IMR-90 (cell line): ENCODE data around the gene SCN4A. TPM values are rescaled to one million over a fixed set of nuclear protein-coding genes. Genes with fewer than 3 reads are reported as not detected.
"Not testable (repeated sequence)": the region's sequence is repeated elsewhere in the genome, so short reads cannot be mapped to it uniquely, and the experiment has no call there.

Experiments
- ATAC-seq: fragments of 200-7000 bp; cut with Tn5 transposase; 2 replicates; pipeline ENCODE4 v1.9.1; 2020; ENCODE audit warnings: low read depth, mild to moderate bottlenecking, moderate library complexity
- BruUV-seq: library from RNA; stranded (reverse); fragments of 400-500 nt; replicated peaks from 2 replicates; lab custom pipeline; 2021; lab: Mats Ljungman, UMichigan
- CTCF ChIA-PET: fragments of 300-600 bp; formaldehyde crosslinking; extraction: SDS; loops from one replicate; lab custom pipeline; 2021; ENCODE audit warnings: antibody characterized with exemption; lab: Yijun Ruan, JAX
- POLR2A ChIA-PET: fragments of 300-600 bp; sonication (Branson Sonifier 250); formaldehyde crosslinking; loops from one replicate; lab custom pipeline; 2022; ENCODE audit warnings: antibody characterized with exemption; ENCODE audit not compliant: unreplicated experiment; lab: Charles Lee
- DNase-seq: peaks from one replicate; pipeline ENCODE4 v3.0.0; 2013
- H2AFZ ChIP-seq: replicated peaks from 2 replicates; pipeline ENCODE3; 2013; ENCODE audit warnings: low read length, mild to moderate bottlenecking; ENCODE audit not compliant: poor library complexity
- H2AK5ac ChIP-seq: 2 replicates; pipeline ENCODE4 v1.6.1; 2013; ENCODE audit warnings: low read depth, low read length, inconsistent platforms
- H2AK9ac ChIP-seq: replicated peaks from 2 replicates; pipeline ENCODE3; 2013; ENCODE audit warnings: mild to moderate bottlenecking, low read depth, low read length, moderate library complexity; ENCODE audit not compliant: poor library complexity
- H2BK120ac ChIP-seq: 2 replicates; pipeline ENCODE4 v1.6.1; 2013; ENCODE audit warnings: low read depth, low read length, inconsistent platforms
- H2BK15ac ChIP-seq: 3 replicates; pipeline ENCODE4 v1.6.1; 2013; ENCODE audit warnings: low read depth, low read length, inconsistent platforms
- H2BK20ac ChIP-seq: 2 replicates; pipeline ENCODE4 v1.6.1; 2013; ENCODE audit warnings: low read depth, mild to moderate bottlenecking, inconsistent platforms, low read length, moderate library complexity
- H2BK5ac ChIP-seq: 2 replicates; pipeline ENCODE4 v1.6.1; 2013; ENCODE audit warnings: mild to moderate bottlenecking, low read depth, low read length, inconsistent platforms; ENCODE audit not compliant: poor library complexity, severe bottlenecking
- H3K14ac ChIP-seq: replicated peaks from 2 replicates; pipeline ENCODE4 v1.6.1; 2013; ENCODE audit warnings: low read depth, low read length, inconsistent platforms
- H3K18ac ChIP-seq: 2 replicates; pipeline ENCODE4 v1.6.1; 2013; ENCODE audit warnings: low read depth, low read length, control low read depth
- H3K23ac ChIP-seq: 2 replicates; pipeline ENCODE4 v1.6.1; 2013; ENCODE audit warnings: low read depth, low read length, inconsistent platforms
- H3K27ac ChIP-seq: 2 replicates; pipeline ENCODE4 v1.5.1; 2013; ENCODE audit warnings: mild to moderate bottlenecking, control low read depth, low read length; ENCODE audit not compliant: insufficient read depth
- H3K27me3 ChIP-seq: 2 replicates; pipeline ENCODE4 v1.6.1; 2013; ENCODE audit warnings: low read length; ENCODE audit not compliant: control insufficient read depth, insufficient read depth
- H3K36me3 ChIP-seq: 2 replicates; pipeline ENCODE4 v1.6.1; 2013; ENCODE audit warnings: low read length, mixed read lengths; ENCODE audit not compliant: control insufficient read depth, insufficient read depth
- H3K4ac ChIP-seq: 2 replicates; pipeline ENCODE4 v1.6.1; 2013; ENCODE audit warnings: low read depth, low read length, inconsistent platforms
- H3K4me1 ChIP-seq: 2 replicates; pipeline ENCODE4 v1.6.1; 2013; ENCODE audit warnings: low read length, mixed read lengths; ENCODE audit not compliant: control insufficient read depth, insufficient read depth
- H3K4me2 ChIP-seq: 2 replicates; pipeline ENCODE4 v1.6.1; 2013; ENCODE audit warnings: low read depth, mild to moderate bottlenecking, control low read depth, low read length, moderate library complexity
- H3K4me3 ChIP-seq: 2 replicates; pipeline ENCODE4 v1.5.1; 2013; ENCODE audit warnings: low read depth, mild to moderate bottlenecking, control low read depth, low read length, moderate library complexity; ENCODE audit not compliant: insufficient read depth
- H3K56ac ChIP-seq: 2 replicates; pipeline ENCODE4 v1.6.1; 2013; ENCODE audit warnings: low read length, inconsistent platforms; ENCODE audit not compliant: insufficient read depth; ENCODE audit errors: extremely low read depth
- H3K79me1 ChIP-seq, 2 experiments: 2 replicates each; pipeline ENCODE4 v1.6.1; 2013; ENCODE audit warnings: low read length in 2 of 2, inconsistent platforms in 1 of 2, low read depth in 1 of 2
- H3K9ac ChIP-seq: 2 replicates; pipeline ENCODE4 v1.6.1; 2013; ENCODE audit warnings: low read depth, low read length, control low read depth
- H3K9me1 ChIP-seq: 2 replicates; pipeline ENCODE4 v1.6.1; 2013; ENCODE audit warnings: low read length, inconsistent platforms; ENCODE audit not compliant: insufficient read depth
- H3K9me3 ChIP-seq: 2 replicates; pipeline ENCODE4 v1.6.1; 2013; ENCODE audit warnings: low read length; ENCODE audit not compliant: control insufficient read depth, insufficient read depth
- H4K20me1 ChIP-seq: 2 replicates; pipeline ENCODE4 v1.6.1; 2013; ENCODE audit warnings: low read length, inconsistent platforms; ENCODE audit not compliant: insufficient read depth
- H4K5ac ChIP-seq: 2 replicates; pipeline ENCODE4 v1.6.1; 2013; ENCODE audit warnings: mild to moderate bottlenecking, low read depth, low read length, control low read depth
- H4K8ac ChIP-seq, 2 experiments: 2 replicates each; pipeline ENCODE4 v1.6.1; 2013; ENCODE audit warnings: low read depth in 2 of 2, low read length in 2 of 2, control low read depth in 1 of 2, inconsistent platforms in 1 of 2
- H4K91ac ChIP-seq: 2 replicates; pipeline ENCODE4 v1.6.1; 2013; ENCODE audit warnings: low read depth, low read length, inconsistent platforms; ENCODE audit not compliant: insufficient read depth
- WGBS, 2 experiments: methylation state at CpG; one replicate each; pipeline versions ENCODE4 v1.1.5 to v1.1.7; 2013; ENCODE audit warnings: missing lambda C conversion rate in 2 of 2; ENCODE audit not compliant: insufficient read length in 1 of 2; ENCODE audit errors: extremely low coverage in 2 of 2; 5-methylcytosine and 5-hydroxymethylcytosine counted together
- dilution Hi-C: fragments of 300-500 bp; cut with HindIII; formaldehyde crosslinking; loops from one replicate; pipeline ENCODE4 v1.14.3; 2018; ENCODE audit warnings: low sequenced_read_pairs; ENCODE audit not compliant: unreplicated experiment
- in situ Hi-C: fragments of 300-500 bp; cut with MboI; formaldehyde crosslinking; loops from 3 replicates; pipeline ENCODE4 v1.14.3; 2019; ENCODE audit warnings: low sequenced_read_pairs, inconsistent platforms, mixed read lengths
- intact Hi-C: fragments of 100-400 bp; cut with micrococcal nuclease; formaldehyde crosslinking; loops from 2 replicates; pipeline ENCODE4 v1.10.0; 2022
- polyA plus RNA-seq, 3 experiments: library from polyadenylated mRNA; depleted of rRNA; stranded (reverse); fragments of >200 nt; gene quantifications; 2 replicates each; pipeline ENCODE4 v1.2.3, GENCODE V29; 2012; ENCODE audit warnings: low replicate concordance in 1 of 3
- total RNA-seq: library from RNA; depleted of rRNA; stranded (reverse); fragments of >200 nt; gene quantifications from 2 replicates; pipeline ENCODE4 v1.2.3, GENCODE V29; 2012

SCN4A gene
- total and polyA plus RNA-seq, 2 of the 4 experiments (the other 2 are of a cell fraction) = not detected

DNA sequence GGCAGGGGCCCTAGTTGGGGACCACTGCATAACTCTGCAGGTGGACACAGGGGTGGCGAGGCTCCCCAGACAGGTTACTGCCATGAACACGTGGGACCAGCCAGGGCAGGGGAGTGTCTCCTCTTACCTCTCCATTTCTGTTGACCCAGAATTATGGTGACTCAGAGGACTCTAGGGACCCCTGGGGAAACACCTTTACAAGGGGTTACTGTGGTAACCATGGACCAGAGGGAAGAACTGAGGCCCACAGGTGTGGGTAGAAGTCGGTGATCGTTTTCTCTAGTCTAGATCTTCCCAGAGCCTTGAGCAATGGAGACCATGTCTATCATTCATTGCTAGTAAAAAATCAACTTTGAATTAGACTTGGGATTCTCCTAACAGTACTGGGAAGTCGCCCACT lies 51.9 kb downstream of the SCN4A start:
- H3K4me3 ChIP-seq, dilution Hi-C loops, H3K23ac ChIP-seq, H4K8ac ChIP-seq, H2BK15ac ChIP-seq, H3K4me1 ChIP-seq, H3K9ac ChIP-seq, H4K5ac ChIP-seq, H3K56ac ChIP-seq, CTCF ChIA-PET, H3K36me3 ChIP-seq, H3K4me2 ChIP-seq, H4K91ac ChIP-seq, in situ Hi-C loops, H3K18ac ChIP-seq, H2AK5ac ChIP-seq, H2AFZ ChIP-seq, H2BK120ac ChIP-seq, H3K27ac ChIP-seq, H2BK5ac ChIP-seq, H3K9me1 ChIP-seq, H2BK20ac ChIP-seq, H2AK9ac ChIP-seq, ATAC-seq, H3K4ac ChIP-seq, DNase-seq, BruUV-seq, H4K20me1 ChIP-seq, intact Hi-C loops, H3K14ac ChIP-seq, H3K9me3 ChIP-seq, H3K79me1 ChIP-seq: not testable (repeated sequence)
- POLR2A ChIA-PET = interaction anchor here (0.9 kb wide), 1 partner anchor 109 kb away, joined by 3 read pairs; no protein-coding TSS in a partner anchor
- no CpG with 5 or more reads among the region's 5 CpGs for WGBS, 2 experiments
- H3K27me3 ChIP-seq = peaks cover 28% of the 10 kb centered on the region

DNA sequence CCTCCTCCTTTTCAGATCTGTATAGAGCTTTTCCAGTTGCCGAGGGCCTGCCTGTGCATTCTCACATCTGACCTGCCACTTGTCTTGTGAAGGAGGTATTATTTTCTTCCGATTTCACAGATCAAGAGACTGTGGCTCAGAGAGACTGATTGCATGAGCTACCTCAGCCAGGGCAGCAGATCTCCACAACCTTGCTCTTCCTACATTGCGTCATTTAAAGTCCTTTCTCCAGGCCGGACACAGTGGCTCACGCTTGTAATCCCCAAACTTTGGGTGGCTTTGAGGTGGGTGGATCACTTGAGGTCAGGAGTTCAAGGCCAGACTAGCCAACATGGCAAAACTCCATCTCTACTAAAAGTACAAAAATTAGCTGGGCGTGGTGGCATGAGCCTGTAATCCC lies 52.7 kb downstream of the SCN4A start:
- POLR2A ChIA-PET = interaction anchor here (0.9 kb wide), 1 partner anchor 110 kb away, joined by 3 read pairs; no protein-coding TSS in a partner anchor
- H4K8ac ChIP-seq, ATAC-seq, H3K23ac ChIP-seq, H2BK120ac ChIP-seq, in situ Hi-C loops, H2AFZ ChIP-seq, H3K18ac ChIP-seq, BruUV-seq, H3K14ac ChIP-seq, H3K4ac ChIP-seq, H2AK9ac ChIP-seq, H4K5ac ChIP-seq, H3K4me3 ChIP-seq, H3K4me2 ChIP-seq, H2BK15ac ChIP-seq, H2AK5ac ChIP-seq, H4K91ac ChIP-seq, H3K4me1 ChIP-seq, H2BK5ac ChIP-seq, H2BK20ac ChIP-seq, intact Hi-C loops, H3K9ac ChIP-seq, H3K27ac ChIP-seq, H3K56ac ChIP-seq, H3K9me3 ChIP-seq, dilution Hi-C loops, DNase-seq, H3K36me3 ChIP-seq, H3K9me1 ChIP-seq, H3K79me1 ChIP-seq, H4K20me1 ChIP-seq: not testable (repeated sequence)
- peaks cover 32% of the 10 kb centered on the region for H3K27me3 ChIP-seq
- CTCF ChIA-PET = interaction anchor here (1.0 to 2.7 kb wide), 10 partner anchors 9 to 214 kb away, joined by 3 to 21 read pairs (median 6); partner anchors contain the start of gene ICAM2
- no CpG with 5 or more reads among the region's 6 CpGs for WGBS, 2 experiments
